HG03135 (cell line): Measurements from ENCODE around the gene PLEKHG3.

ENCODE experiments used
- ATAC-seq: cut with Tn5 transposase; IDR thresholded peaks from one replicate; pipeline ENCODE4 v1.9.1; 2021; ENCODE audit warnings: mild to moderate bottlenecking, moderate library complexity; ENCODE audit not compliant: unreplicated experiment

Gene PLEKHG3

DNA sequence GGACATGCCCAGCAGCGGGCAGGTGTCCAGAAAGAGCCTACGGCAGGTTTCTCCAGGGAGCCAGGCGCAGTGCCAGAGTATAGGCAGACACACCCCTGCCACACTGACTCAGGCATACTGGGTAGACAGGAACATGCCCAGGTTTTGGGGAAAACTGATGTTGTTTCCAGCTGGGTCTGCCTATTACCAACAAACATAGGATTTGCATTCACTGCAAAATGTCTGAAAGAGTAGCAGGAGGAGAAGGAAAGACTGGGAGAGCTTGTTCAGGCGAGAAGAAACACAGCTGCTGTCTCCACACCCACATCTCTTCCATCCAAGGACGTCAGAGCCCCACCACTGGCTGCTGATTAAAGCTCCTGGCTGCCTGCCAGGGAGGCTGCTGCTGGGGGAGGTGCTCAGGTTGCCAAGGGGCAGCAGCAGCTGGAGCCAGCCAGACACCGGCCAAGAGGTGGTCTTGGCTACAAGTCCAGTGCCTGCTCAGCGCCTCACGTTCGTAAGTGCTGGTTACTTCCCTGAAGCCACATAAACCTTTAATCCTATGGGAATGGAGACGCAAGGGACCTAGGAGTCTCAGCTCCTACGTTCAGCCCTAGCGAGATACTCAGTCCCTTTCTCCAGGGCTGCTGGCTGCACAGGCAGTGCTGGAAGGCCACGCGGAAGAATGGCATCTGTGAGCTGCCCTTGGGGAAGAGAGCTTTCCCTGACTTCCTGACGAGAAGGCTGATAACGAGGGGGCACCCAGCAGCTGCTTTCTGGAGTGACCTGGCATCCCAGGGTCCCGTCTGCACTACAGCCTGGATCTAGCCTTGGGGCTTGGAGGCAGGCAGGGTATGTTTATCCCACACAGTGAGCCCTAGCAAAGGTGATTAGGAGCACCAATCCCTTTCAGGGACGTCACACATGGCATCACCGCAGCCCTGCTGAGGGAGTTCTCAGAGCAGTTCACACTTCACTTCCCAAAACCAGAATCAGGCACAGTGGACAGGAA, 58.1 kb downstream of the PLEKHG3 start:
- ATAC-seq: no peak

DNA sequence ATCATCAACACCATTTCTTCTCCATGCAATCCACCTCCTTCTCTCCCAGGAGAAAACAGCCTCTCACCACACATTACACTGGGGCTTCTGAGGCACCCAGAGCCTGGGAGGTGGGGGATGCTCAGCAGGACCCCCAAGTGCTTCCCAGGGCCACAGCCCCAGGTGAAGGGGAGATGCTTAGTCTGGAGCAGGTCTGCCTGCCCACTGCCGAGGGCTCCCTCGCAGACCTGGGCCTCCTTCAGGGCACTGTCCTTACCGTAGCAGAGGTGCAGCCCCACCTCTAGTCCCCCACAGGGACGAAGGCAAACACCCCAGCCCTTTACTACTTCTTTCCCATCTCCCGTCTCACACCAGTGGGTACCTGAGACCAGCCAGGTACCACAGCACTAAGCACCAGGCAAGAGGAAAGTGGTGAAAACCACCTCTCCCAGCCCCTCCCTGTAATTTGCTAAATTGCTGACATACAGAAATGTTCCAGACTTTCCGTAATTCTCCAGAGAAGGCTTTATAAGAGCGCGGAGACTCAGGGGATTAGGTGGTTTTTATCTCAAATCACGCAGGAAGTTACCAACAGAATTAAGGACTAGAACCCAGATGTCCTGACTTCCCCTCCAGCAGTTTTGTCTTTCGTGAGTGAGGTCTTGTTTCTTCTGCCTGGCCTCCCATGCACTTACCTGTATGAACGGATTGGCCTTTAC, 59.0 kb downstream of the PLEKHG3 start:
- no peak for ATAC-seq

- no peak for ATAC-seq
Observed at GRCh38 chr14:64763801-64764621, 59.8 kb downstream of the PLEKHG3 start.

- ATAC-seq: no peak
Observed at GRCh38 chr14:64764641-64765520, 60.7 kb downstream of the PLEKHG3 start.

GRCh38 chr14:64765740-64766302, 61.6 kb downstream of the PLEKHG3 start:
- no peak for ATAC-seq

DNA sequence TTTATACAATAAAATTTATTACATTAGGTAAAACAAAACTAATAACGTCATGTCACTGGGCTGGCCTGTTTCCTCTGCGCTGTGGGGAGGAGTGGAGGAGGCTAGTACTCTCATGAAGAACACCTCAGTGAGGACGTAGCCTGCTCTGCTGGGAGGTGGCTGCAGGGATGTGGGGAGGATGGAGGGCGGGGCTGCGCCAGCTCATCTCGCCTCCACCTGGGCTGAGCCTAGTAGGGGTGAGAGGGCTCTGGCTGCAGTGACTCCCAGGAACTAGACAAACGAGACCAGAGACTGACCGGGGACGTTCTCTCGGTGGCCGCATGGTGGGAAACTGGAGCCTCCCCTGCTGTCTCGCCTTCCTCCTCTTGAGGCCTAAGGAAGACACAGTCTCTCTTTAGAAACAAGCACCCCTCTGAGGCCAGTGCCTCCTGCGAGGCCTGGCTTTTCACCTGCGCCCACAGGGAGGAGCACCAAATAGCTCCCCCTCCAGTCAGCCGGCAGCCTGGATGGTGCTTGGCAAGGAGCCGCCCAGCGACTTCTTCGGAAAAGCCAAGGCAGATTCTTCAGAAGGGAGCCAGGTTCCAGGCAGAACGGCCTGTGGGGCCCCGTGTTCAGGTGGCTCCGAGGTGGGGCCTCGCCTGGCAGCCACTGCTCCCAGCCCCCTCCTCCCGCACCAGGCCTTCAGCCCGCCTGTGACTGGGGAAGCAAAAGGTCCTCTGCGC, 62.4 kb downstream of the PLEKHG3 start:
- ATAC-seq: no peak

- no peak for ATAC-seq
Observed at GRCh38 chr14:64767215-64767964, 63.2 kb downstream of the PLEKHG3 start.

DNA sequence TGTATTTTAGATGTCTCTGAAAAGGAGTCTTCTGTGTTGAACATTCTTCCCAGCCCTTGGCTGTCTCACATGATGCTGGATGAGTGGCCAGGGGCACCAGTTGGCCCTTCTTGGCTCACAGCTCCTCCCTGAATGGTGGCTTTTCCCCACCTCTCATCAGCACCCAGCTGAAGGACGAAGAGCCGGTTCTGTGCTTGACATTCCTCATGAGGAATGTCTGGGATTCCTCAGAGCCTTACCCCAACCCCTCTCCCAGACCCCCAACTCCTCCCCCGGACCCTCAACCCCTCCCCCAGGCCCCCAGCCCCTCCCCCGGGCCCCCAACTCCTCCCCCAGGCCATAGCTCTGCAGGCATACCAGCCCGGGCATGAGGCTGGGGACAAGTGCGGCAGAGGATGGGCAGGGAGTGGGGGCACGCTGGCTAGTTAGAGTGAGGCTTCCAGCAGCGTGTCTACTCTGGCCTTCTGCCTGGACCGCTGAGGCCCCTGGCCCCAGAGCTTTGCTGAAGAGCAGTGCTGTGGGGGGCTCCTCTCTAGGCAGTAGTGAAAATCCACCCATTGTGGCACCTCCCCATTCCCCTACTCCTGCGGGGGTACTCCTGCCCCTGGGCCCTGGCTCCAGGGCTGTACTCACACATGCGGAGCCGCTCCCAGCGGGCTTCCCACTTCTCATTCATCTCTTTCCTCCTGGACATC, 64.3 kb downstream of the PLEKHG3 start:
- no peak for ATAC-seq

DNA sequence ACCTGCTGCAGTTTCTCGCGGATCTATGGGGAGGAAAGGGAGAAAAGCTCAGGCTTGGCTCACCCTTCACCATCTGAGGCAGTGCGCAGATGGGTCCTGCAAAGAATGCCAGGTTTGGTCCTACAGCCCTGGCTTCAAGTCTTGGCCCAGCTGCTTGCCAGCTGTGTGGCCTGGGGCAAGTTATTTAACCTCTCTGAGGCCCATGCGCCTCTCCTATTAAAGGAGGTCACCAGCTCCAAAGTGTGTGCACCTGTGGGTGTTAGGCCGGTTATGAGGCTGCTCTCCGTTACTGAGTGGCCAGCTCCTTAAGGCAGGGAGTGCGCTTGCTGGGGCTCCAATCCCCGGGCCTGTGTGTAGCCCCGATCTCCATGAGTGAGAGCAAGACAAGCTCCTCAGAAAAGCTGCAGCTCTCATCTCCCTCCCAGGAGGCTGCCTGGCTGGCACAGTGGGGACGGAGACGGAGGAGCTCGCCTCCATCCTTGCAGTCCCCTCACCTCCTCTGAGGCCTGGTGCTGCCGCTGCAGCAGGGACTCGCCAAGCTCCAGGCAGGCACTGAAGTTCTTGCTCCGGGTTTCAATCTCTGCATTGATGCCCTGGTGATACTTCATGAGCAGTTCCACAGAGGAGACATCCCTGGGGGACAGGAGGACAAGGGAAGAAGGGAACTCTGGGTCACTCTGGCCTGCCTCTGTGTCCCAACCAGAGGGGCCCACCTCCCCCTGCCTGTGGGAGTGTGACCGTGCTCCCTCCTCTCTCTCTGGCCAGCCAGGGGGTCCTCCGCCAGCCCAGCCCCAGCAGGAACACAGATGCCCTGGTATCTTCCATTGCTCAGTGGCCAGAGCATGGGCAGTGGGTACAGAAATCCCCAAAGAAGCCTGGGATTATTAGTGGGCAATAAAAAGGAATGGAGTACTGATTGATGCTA, 65.1 kb downstream of the PLEKHG3 start:
- ATAC-seq: no peak

- ATAC-seq: no peak
Observed at GRCh38 chr14:64770751-64771150, 66.5 kb downstream of the PLEKHG3 start.

DNA sequence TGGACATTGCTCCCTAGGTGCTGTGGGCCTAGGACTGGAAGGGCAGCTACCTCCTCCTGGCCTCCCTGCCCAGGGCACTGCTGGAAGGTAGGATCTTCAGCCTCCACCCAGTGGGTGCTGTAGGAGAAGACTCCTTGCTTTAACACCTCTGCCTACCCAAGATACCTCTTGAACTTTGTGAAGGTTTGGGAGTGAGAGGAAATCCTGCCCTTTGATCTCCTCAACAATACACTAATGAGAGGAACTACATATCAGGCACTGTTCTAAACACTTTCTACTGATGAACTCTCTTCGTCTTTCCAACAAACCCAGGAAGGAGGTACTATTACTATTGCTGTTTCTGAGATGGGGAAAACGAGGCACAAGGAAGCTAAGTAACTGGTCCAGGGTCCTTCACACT, 66.9 kb downstream of the PLEKHG3 start:
- no peak for ATAC-seq

DNA sequence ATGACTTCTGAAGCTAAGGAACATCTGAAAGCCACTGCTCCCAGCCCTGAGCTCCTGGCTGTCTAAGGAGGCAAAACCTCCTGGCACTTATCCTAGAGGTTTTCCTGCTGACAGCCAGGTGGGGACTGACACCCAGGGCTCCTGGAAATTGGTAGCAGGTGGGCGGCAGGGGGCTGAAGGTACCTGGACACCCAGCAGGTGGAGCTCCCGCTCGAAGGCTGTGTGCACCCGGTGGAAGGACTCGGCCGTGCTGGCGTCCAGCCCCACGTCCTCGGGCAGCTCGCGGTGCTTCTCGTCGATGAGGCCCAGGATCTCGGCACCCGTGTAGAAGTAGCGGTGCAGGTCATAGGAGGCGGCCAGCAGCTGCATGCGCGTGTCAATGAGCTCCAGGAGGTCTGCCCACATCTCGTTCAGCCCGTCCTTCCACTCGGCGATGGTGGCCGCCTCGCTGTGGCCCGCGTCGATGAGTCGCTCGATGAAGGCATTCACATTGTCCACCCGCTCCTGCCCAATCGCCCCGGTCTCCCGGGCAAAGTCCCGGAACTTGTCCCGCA, 68.2 kb downstream of the PLEKHG3 start:
- ATAC-seq: no peak

GRCh38 chr14:64773046-64773445, 68.8 kb downstream of the PLEKHG3 start:
- ATAC-seq: no peak

GRCh38 chr14:64773577-64773976, 69.4 kb downstream of the PLEKHG3 start:
- ATAC-seq: no peak

- no peak for ATAC-seq
Observed at GRCh38 chr14:64774272-64774671, 70.0 kb downstream of the PLEKHG3 start.

DNA sequence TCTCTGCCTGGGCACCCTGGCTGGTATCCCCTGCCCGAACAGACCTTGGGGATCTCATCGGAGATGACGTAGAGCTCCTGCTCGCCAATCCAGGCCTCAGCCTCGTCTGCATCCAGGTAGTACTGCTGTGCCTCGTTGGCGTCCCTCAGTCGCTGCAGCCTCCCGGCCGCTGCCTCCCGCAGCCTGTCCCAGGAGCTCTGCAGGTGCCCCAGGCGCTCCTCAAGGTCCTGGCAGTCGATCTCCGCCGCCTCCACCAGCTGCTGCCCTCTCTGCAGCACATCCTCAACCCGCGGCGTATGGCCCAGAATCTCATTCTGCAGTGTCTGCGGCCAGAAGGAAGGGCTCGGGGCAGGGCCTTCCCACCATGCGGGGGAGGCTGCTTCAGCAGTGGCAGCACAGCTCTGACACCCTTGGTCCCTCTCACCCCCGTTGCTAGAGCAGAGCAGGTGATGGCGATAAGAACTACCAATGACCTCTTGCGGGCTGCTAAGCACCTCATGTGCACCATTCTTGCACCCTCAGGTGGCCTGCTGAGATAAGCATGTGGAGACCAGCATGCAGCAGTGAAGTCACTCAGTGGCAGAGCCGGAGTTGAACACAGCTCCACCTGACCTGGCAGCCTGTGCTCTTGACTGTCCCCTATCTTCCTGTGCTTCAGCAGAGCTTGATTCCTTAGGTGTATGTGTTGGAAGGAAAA, 71.0 kb downstream of the PLEKHG3 start:
- ATAC-seq: no peak
